ENCODE data around the gene SOX9. TPM values are rescaled to one million over a fixed set of nuclear protein-coding genes. Genes with fewer than 3 reads are reported as not detected.

Gene SOX9
- total and polyA plus RNA-seq, 8 donors = 5.8 to 69.5 (median 16.8) TPM

DNA sequence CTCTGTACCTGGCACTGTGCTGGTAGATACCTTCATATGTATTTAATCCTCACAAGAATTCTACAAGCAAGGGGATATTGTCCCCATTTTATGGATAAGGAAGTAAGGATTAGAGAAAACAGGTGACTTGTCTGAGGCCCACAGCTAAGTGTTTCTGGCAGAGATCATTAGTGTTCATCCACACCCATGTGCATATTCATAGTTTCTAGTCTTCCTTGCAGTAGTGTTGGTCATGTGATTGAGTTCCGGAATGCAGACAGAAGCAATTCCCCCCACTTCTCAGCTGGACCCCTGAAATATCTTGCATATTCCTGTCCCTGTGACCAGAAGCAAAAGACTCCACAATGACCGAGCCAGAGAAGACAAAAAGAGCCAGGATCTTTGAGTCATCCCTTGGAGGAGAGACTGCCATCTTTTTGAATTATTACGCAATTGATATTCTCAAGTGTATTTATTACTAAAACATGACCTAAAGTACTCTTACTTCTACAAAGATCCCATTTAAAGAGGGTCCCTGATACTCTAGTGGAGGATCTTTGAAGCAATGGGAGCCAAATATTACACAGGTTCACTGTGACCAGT lies 43.4 kb downstream of the SOX9 start:
- no peak overlapping the region for H3K4me3 ChIP-seq
- no peak for TF ChIP-seq POLR2A (IDR thresholded peaks at IDR 0.05)
- TF ChIP-seq POLR2AphosphoS5 (IDR thresholded peaks at IDR 0.05) = no peak
- DNase-seq = no peak
- no peaks in the 10 kb centered on the region for H3K9me3 ChIP-seq
- no peak overlapping the region for H3K27ac ChIP-seq
- no peaks in the 10 kb centered on the region for H3K36me3 ChIP-seq
- no peaks in the 10 kb centered on the region for H3K27me3 ChIP-seq
- 84 to 96% (median 95%) methylated on average over 3 of the region's 3 CpGs for WGBS, 5 donors
- intact Hi-C loops (cut with DNase I; ENCODE audit: low total_unique reads) = no loop called here
- peaks cover 0 to 5% (median 1%) of the 10 kb centered on the region in 4 donors for H3K4me1 ChIP-seq

DNA sequence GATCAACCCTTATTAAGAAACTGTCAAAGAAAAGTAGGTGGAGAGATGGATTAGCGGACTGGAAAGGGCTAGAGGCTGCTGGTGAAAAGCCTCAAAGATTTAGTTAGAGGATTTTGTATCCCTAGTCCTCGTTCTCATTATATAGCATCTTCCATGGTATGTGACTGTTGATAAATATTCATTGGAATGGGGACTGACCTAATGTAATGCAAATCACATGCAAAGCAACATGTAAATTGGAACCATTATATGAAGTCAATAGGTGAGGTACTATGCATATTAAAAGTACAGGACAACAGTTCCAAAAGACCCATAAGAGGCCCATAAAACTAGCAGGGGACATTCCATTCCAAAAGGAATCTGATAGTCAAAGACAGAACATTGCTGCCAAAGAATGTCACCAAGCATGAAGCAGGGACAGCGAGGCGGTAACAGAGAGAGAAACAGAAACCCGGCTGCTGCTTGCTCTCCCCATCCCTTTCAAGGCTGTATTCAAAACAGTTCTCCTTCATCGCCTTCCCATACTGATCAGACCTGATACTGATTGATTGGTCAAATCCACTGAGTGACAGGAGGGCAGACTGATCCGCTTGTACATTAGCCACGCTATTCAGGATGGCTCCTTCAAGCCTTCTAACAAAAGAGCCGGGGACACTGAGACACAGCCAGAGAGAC lies 44.5 kb downstream of the SOX9 start:
- DNase-seq = no peak
- Histone ChIP-seq H3K27ac (no peak overlapping the region), H3K4me1 (no peaks in the 10 kb centered on the region), H3K36me3 (no peaks in the 10 kb centered on the region), H3K9me3 (no peaks in the 10 kb centered on the region), H3K27me3 (no peaks in the 10 kb centered on the region), H3K4me3 (no peak overlapping the region)
- 78 to 90% (median 83%) methylated on average over 9 of the region's 9 CpGs for WGBS, 5 donors
- intact Hi-C loops (cut with DNase I; ENCODE audit: low total_unique reads) = no loop called here
- TF ChIP-seq POLR2AphosphoS5 (IDR thresholded peaks at IDR 0.05) = no peak
- no peak for TF ChIP-seq POLR2A (IDR thresholded peaks at IDR 0.05)
- TF ChIP-seq, protein P1, sequence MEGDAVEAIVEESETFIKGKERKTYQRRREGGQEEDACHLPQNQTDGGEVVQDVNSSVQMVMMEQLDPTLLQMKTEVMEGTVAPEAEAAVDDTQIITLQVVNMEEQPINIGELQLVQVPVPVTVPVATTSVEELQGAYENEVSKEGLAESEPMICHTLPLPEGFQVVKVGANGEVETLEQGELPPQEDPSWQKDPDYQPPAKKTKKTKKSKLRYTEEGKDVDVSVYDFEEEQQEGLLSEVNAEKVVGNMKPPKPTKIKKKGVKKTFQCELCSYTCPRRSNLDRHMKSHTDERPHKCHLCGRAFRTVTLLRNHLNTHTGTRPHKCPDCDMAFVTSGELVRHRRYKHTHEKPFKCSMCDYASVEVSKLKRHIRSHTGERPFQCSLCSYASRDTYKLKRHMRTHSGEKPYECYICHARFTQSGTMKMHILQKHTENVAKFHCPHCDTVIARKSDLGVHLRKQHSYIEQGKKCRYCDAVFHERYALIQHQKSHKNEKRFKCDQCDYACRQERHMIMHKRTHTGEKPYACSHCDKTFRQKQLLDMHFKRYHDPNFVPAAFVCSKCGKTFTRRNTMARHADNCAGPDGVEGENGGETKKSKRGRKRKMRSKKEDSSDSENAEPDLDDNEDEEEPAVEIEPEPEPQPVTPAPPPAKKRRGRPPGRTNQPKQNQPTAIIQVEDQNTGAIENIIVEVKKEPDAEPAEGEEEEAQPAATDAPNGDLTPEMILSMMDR (IDR thresholded peaks at IDR 0.05) = no peak

DNA sequence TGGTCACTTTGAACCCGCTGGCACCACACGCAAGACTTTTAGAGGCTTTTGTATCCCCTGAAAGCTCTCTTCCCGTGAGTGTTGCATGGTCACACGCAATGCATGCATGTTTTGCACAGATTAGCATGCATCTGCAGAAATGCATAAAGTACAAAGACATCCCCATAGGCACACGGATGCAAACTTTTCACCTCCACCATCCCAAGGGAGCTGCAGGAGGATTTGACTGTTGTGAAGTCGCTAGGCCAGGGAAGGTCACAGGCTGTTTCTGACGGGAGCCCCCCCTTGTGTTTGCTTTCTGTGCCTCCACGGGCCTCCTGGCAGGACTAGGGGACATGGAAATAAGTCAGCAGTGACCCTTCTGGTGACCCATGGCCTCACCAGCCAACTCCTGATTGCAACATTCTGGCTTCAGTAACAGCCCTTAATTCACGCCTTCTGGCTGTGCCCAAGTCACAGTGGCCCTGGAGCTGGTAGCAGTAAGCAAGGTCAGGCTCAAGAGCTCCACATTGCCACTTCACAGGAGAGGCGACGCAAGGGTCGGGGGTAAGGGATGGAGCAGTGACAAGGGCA lies 45.1 kb downstream of the SOX9 start:
- Histone ChIP-seq H3K4me3 (no peak overlapping the region), H3K9me3 (no peaks in the 10 kb centered on the region), H3K27ac (no peak overlapping the region), H3K4me1 (no peaks in the 10 kb centered on the region), H3K36me3 (no peaks in the 10 kb centered on the region), H3K27me3 (no peaks in the 10 kb centered on the region)
- whole genome bisulfite sequencing, 5 donors = 73 to 78% (median 75%) methylated on average over 11 to 12 of the region's 12 CpGs
- intact Hi-C loops (cut with DNase I; ENCODE audit: low total_unique reads) = no loop called here
- DNase-seq = no peak
- TF ChIP-seq POLR2AphosphoS5 (IDR thresholded peaks at IDR 0.05) (no peak), POLR2A (IDR thresholded peaks at IDR 0.05) (no peak), EP300 (IDR thresholded peaks at IDR 0.05) (no peak)
- TF ChIP-seq, protein P1 (IDR thresholded peaks at IDR 0.05) = no peak

DNA sequence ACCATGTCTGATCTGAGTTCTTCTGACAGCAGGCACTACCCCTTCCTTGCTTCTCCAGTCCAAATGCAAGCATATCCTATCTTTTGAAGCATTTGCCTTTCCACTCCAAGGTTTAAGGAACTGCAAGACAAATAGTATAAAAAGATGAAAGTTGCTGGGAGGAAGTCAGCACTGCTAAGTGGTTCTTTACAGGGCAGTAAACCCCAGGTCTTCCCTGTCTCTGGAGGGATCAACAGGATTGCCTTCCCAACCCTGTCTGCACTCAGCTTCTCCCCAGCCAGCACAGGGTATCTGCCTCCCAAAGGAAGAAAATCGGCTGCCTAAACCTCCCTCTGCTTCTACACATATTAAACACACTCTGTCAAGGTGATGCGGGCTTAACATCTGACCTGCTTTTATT lies 46.8 kb downstream of the SOX9 start:
- H3K36me3 ChIP-seq = no peaks in the 10 kb centered on the region
- TF ChIP-seq, protein P1 (IDR thresholded peaks at IDR 0.05) = no peak
- no peak for TF ChIP-seq EP300 (IDR thresholded peaks at IDR 0.05)
- TF ChIP-seq POLR2A (IDR thresholded peaks at IDR 0.05) = no peak
- no peak overlapping the region for H3K27ac ChIP-seq
- DNase-seq = no peak
- 66 to 85% (median 70%) methylated on average over 2 of the region's 2 CpGs for WGBS, 5 donors
- H3K9me3 ChIP-seq = no peaks in the 10 kb centered on the region
- H3K4me3 ChIP-seq = no peak overlapping the region
- intact Hi-C loops (cut with DNase I; ENCODE audit: low total_unique reads) = no loop called here
- H3K27me3 ChIP-seq = no peaks in the 10 kb centered on the region
- H3K4me1 ChIP-seq = no peaks in the 10 kb centered on the region

DNA sequence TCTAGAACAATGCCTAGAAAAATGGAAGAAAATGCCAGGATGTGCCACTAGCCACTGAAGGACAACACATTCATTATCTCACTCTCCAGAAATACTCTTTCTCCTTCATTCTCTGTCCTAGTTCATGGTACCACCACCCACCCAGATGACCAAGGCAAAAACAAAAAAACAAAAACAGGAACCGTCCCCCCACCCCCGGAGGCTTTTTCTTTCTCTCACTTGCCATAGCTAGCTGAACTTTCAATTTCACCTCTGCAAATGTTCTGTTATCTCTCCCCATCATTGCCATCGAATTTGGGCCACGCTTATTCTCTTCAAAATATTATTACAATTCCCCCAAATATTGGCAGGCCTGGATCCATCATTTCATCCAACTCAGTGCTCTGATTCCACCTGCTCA lies 49.0 kb downstream of the SOX9 start:
- Histone ChIP-seq H3K27me3 (peaks cover 0 to 5% (median 0%) of the 10 kb centered on the region in 3 donors), H3K36me3 (no peaks in the 10 kb centered on the region), H3K9me3 (no peaks in the 10 kb centered on the region), H3K4me3 (no peak overlapping the region), H3K4me1 (peaks cover 0 to 6% (median under 1%) of the 10 kb centered on the region in 4 donors), H3K27ac (no peak overlapping the region)
- DNase-seq = no peak
- intact Hi-C loops (cut with DNase I; ENCODE audit: low total_unique reads) = no loop called here
- TF ChIP-seq EP300 (IDR thresholded peaks at IDR 0.05) (no peak), POLR2AphosphoS5 (IDR thresholded peaks at IDR 0.05) (no peak), POLR2A (IDR thresholded peaks at IDR 0.05) (no peak)
- TF ChIP-seq, protein P1 (IDR thresholded peaks at IDR 0.05) = no peak
- 83 to 92% (median 87%) methylated on average over 4 of the region's 4 CpGs for WGBS, 5 donors
